B cell (primary cell): ENCODE measurements around the gene GPR18.

Experiments used
- CTCF ChIP-seq: fragments of 200-600 bp; IDR thresholded peaks from one replicate; pipeline ENCODE4 v1.8.0; 2022; ENCODE audit warnings: antibody characterized with exemption, mild to moderate bottlenecking
- EZH2 ChIP-seq: IDR thresholded peaks from 2 replicates; pipeline ENCODE4 v1.6.1; 2012; ENCODE audit warnings: borderline replicate concordance, low read depth, mild to moderate bottlenecking, moderate library complexity, low read length; ENCODE audit not compliant: insufficient read depth, poor library complexity, severe bottlenecking

- TF ChIP-seq CTCF, result no peak
- TF ChIP-seq EZH2, result no peak
These were observed 43.9 kb upstream of the GPR18 start for GRCh38 chr13:99301913-99302636.
